Type B pancreatic cell (in vitro differentiated cells): ENCODE results near the gene GABRR1. TPM values are rescaled to one million over a fixed set of nuclear protein-coding genes. Genes with fewer than 3 reads are reported as not detected.

Source experiments
- DNase-seq: peaks from one replicate; pipeline ENCODE4 v3.0.0; 2021; ENCODE audit warnings: mixed read lengths; ENCODE audit not compliant: unreplicated experiment; ENCODE audit errors: extremely low spot score
- H3K27ac Mint-ChIP-seq: 2 replicates; pipeline ENCODE4 v1.8.0; 2021; ENCODE audit warnings: mild to moderate bottlenecking, mixed read lengths
- H3K27me3 Mint-ChIP-seq: 2 replicates; pipeline ENCODE4 v1.8.0; 2021; ENCODE audit warnings: mixed read lengths
- H3K36me3 Mint-ChIP-seq: 2 replicates; pipeline ENCODE4 v1.8.0; 2021; ENCODE audit warnings: mixed read lengths
- H3K4me1 Mint-ChIP-seq: one replicate; pipeline ENCODE4 v1.8.0; 2021; ENCODE audit warnings: mixed read lengths; ENCODE audit not compliant: unreplicated experiment
- H3K4me3 Mint-ChIP-seq: 2 replicates; pipeline ENCODE4 v1.8.0; 2021; ENCODE audit warnings: mild to moderate bottlenecking, mixed read lengths
- H3K9me3 Mint-ChIP-seq: 2 replicates; pipeline ENCODE4 v1.8.0; 2021; ENCODE audit warnings: mixed read lengths
- CTCF ChIP-seq: fragments of 200-600 bp; sonication (generic); conservative IDR thresholded peaks from 2 replicates; pipeline ENCODE4 v1.5.0; 2021; ENCODE audit warnings: antibody characterized with exemption, mild to moderate bottlenecking
- long read RNA-seq: library from polyadenylated mRNA; unstranded; transcript quantifications from one replicate; pipeline ENCODE4 v2.0.0, GENCODE V29; 2020
- total RNA-seq: library from RNA; stranded (reverse); gene quantifications from 2 replicates; pipeline ENCODE4 v1.2.1, GENCODE V29; 2021; ENCODE audit warnings: low replicate concordance

The GABRR1 gene
- total RNA-seq, result 0.12 TPM in 1 of 2 replicates, not detected in the other
- long read RNA-seq, result 0 reads

- no peak for TF ChIP-seq CTCF
- no peak for DNase-seq
- no peaks in the 10 kb centered on the region for H3K36me3 Mint-ChIP-seq
- no peak within 1 kb of the TSS for H3K27ac Mint-ChIP-seq
- no peaks in the 10 kb centered on the region for H3K9me3 Mint-ChIP-seq
- peaks cover 17% of the 10 kb centered on the region for H3K27me3 Mint-ChIP-seq
- H3K4me1 Mint-ChIP-seq, result peaks cover 11% of the 10 kb centered on the region
- H3K4me3 Mint-ChIP-seq, result no peak within 1 kb of the TSS
Observed at GRCh38 chr6:89217299-89217910, at the start of gene GABRR1. Gene GABRR1, minus strand, starts transcription at chr6:89217358. Its CDS starts 36 bp downstream, at chr6:89217322.

GRCh38 chr6:89264296-89264695, 47.1 kb upstream of the GABRR1 start:
- H3K27me3 Mint-ChIP-seq, result peaks cover 4% of the 10 kb centered on the region
- DNase-seq, result peak; percentile 52
- no peak overlapping the region for H3K27ac Mint-ChIP-seq
- H3K4me3 Mint-ChIP-seq, result no peak overlapping the region
- H3K36me3 Mint-ChIP-seq, result no peaks in the 10 kb centered on the region
- H3K4me1 Mint-ChIP-seq, result peaks cover 7% of the 10 kb centered on the region
- TF ChIP-seq CTCF, result no peak
- no peaks in the 10 kb centered on the region for H3K9me3 Mint-ChIP-seq

GRCh38 chr6:89260832-89261231, 43.7 kb upstream of the GABRR1 start:
- Mint-ChIP-seq H3K36me3 (no peaks in the 10 kb centered on the region), H3K27ac (no peak overlapping the region), H3K9me3 (no peaks in the 10 kb centered on the region), H3K4me3 (no peak overlapping the region), H3K4me1 (peaks cover 7% of the 10 kb centered on the region), H3K27me3 (peaks cover 4% of the 10 kb centered on the region)
- no peak for TF ChIP-seq CTCF
- DNase-seq, result peak; percentile 53

GRCh38 chr6:89260310-89260709, 43.2 kb upstream of the GABRR1 start:
- peaks cover 1% of the 10 kb centered on the region for H3K27me3 Mint-ChIP-seq

GRCh38 chr6:89258912-89259311, 41.8 kb upstream of the GABRR1 start:
- no peak for DNase-seq
- H3K27ac Mint-ChIP-seq, result no peak overlapping the region
- TF ChIP-seq CTCF, result no peak
- H3K36me3 Mint-ChIP-seq, result no peaks in the 10 kb centered on the region
- H3K4me3 Mint-ChIP-seq, result no peak overlapping the region
- H3K9me3 Mint-ChIP-seq, result no peaks in the 10 kb centered on the region
- H3K27me3 Mint-ChIP-seq, result no peaks in the 10 kb centered on the region
- peaks cover 7% of the 10 kb centered on the region for H3K4me1 Mint-ChIP-seq

More at GRCh38 chr6:89260310-89260709, 43.2 kb upstream of the GABRR1 start:
- no peak for DNase-seq
- TF ChIP-seq CTCF, result no peak
- Mint-ChIP-seq H3K36me3 (no peaks in the 10 kb centered on the region), H3K4me3 (no peak overlapping the region), H3K9me3 (no peaks in the 10 kb centered on the region), H3K4me1 (peaks cover 7% of the 10 kb centered on the region), H3K27ac (no peak overlapping the region)
